ENCODE results near the gene GRK2. TPM values are rescaled to one million over a fixed set of nuclear protein-coding genes. Genes with fewer than 3 reads are reported as not detected.

GRK2 gene
- total RNA-seq, 3 donors from 2014 or later, result 86.8 to 114 (median 106) TPM

- Histone ChIP-seq H3K9me3 (no peaks in the 10 kb centered on the region), H3K4me3 (no peak overlapping the region), H3K4me1 (ENCODE audit: low read depth) (peaks cover 6% of the 10 kb centered on the region), H3K36me3 (ENCODE audit: low read depth) (no peaks in the 10 kb centered on the region)
- ATAC-seq (no peak), DNase-seq (peak in 1 of 3 donors; percentile 32)
- TF ChIP-seq, protein P1, sequence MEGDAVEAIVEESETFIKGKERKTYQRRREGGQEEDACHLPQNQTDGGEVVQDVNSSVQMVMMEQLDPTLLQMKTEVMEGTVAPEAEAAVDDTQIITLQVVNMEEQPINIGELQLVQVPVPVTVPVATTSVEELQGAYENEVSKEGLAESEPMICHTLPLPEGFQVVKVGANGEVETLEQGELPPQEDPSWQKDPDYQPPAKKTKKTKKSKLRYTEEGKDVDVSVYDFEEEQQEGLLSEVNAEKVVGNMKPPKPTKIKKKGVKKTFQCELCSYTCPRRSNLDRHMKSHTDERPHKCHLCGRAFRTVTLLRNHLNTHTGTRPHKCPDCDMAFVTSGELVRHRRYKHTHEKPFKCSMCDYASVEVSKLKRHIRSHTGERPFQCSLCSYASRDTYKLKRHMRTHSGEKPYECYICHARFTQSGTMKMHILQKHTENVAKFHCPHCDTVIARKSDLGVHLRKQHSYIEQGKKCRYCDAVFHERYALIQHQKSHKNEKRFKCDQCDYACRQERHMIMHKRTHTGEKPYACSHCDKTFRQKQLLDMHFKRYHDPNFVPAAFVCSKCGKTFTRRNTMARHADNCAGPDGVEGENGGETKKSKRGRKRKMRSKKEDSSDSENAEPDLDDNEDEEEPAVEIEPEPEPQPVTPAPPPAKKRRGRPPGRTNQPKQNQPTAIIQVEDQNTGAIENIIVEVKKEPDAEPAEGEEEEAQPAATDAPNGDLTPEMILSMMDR (IDR thresholded peaks at IDR 0.05), result no peak
- intact Hi-C loops (cut with DNase I, micrococcal nuclease), result no loop called here
Observed at GRCh38 chr11:67306769-67307544, 40.7 kb downstream of the GRK2 start.

DNA sequence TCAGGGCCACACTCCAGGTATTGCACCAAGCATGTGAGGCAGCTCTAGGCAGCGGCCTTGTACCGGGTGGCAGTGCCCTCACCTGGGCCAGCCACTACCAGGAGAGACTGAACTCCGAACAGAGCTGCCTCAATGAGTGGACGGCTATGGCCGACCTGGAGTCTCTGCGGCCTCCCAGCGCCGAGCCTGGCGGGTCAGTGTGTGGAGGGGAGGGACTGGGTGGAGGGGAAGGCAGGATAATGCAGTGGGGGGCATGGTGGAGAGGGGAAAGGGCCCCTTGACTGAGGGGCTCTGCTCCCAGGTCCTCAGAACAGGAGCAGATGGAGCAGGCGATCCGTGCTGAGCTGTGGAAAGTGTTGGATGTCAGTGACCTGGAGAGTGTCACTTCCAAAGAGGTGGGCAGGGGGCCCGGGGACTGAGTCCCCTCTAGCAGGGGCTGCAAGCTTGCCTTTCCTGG is 41.3 kb downstream of the GRK2 start:
- Histone ChIP-seq H3K4me3 (no peak overlapping the region), H3K4me1 (ENCODE audit: low read depth) (peaks cover 5% of the 10 kb centered on the region), H3K9me3 (no peaks in the 10 kb centered on the region), H3K36me3 (ENCODE audit: low read depth) (no peaks in the 10 kb centered on the region)
- ATAC-seq (no peak), DNase-seq (peak in 1 of 3 donors; percentile 27)
- intact Hi-C loops (cut with DNase I, micrococcal nuclease), result no loop called here
- TF ChIP-seq, protein P1 (IDR thresholded peaks at IDR 0.05), result no peak

GRCh38 chr11:67308031-67308866 is 42.0 kb downstream of the GRK2 start:
- Histone ChIP-seq H3K4me3 (no peak overlapping the region), H3K36me3 (ENCODE audit: low read depth) (no peaks in the 10 kb centered on the region), H3K4me1 (ENCODE audit: low read depth) (peaks cover 10% of the 10 kb centered on the region), H3K9me3 (no peaks in the 10 kb centered on the region)
- ATAC-seq (no peak), DNase-seq (no peak)
- TF ChIP-seq, protein P1 (IDR thresholded peaks at IDR 0.05), result no peak
- intact Hi-C loops (cut with DNase I, micrococcal nuclease), result no loop called here

DNA sequence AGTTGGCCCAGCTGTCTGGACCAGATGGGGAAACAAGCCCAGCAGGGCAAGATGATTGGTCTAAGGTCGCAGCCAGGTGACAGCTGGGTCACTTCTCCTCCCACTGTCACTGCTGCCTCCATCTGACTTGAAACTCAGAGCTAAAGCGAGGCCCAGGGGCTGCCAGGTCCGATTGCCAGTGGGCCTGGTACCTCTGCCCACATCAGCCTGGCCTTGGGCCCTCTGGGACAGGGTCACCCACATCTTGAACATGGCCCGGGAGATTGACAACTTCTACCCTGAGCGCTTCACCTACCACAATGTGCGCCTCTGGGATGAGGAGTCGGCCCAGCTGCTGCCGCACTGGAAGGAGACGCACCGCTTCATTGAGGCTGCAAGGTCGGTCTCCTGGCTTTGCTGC is 42.9 kb downstream of the GRK2 start:
- intact Hi-C loops (cut with DNase I, micrococcal nuclease), result no loop called here
- no peak for ATAC-seq

GRCh38 chr11:67309661-67310061 is 43.4 kb downstream of the GRK2 start:
- H3K9me3 ChIP-seq, result no peaks in the 10 kb centered on the region
- no peak overlapping the region for H3K4me3 ChIP-seq
- H3K36me3 ChIP-seq (ENCODE audit: low read depth), result no peaks in the 10 kb centered on the region
- DNase-seq (peak in 1 of 3 donors; percentile 52), ATAC-seq (no peak)
- TF ChIP-seq, protein P1 (IDR thresholded peaks at IDR 0.05), result no peak
- intact Hi-C loops (cut with DNase I, micrococcal nuclease), result no loop called here
- peaks cover 11% of the 10 kb centered on the region for H3K4me1 ChIP-seq (ENCODE audit: low read depth)

More for the DNA sequence above, 42.9 kb downstream of the GRK2 start:
- TF ChIP-seq, protein P1 (IDR thresholded peaks at IDR 0.05), result no peak
- Histone ChIP-seq H3K9me3 (no peaks in the 10 kb centered on the region), H3K36me3 (ENCODE audit: low read depth) (no peaks in the 10 kb centered on the region), H3K4me1 (ENCODE audit: low read depth) (peaks cover 15% of the 10 kb centered on the region), H3K4me3 (no peak overlapping the region)
- no peak for DNase-seq

Data from mucosa of descending colon (tissue), 3 donors.